Measurements from ENCODE around the gene LRRC3B.

The LRRC3B gene

DNA sequence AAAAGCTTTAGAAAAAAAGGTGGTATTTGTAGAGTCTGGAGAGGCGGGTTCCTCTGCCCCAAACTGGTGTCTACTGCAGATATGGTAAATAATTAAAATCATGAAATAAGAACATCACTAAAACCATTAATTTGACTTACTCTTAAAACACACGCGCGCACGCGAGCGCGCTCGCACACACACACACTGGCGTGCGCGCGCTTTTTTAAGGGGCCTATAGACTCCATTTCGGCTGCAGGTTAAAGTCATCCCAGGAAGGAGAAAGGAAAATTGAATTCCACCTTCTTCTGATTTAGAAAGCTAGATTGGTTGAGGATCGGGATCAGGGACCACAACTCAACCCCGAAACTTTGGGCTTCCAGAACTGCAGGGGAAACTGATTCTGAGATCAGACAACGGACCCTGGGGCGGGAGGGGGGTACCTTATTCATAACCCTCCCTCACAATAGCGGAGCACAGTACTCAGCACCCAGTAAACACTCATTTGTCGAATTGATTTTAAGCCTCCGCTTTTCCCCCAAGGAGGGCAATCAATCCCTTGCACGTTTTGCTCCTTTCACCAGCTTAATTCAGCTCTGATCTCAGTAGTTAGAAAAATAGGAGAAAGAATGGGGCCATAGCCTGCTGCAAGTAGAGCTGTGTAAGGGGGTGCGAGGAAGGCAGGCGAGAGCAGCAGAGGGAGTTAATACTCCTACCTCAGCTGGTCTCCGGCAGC, 509 bp upstream of the LRRC3B start:
- no peak for DNase-seq (ENCODE audit: low read depth)
- no peak overlapping the region for H3K4me3 ChIP-seq (replicated peaks; ENCODE audit: low read depth, low read length)
- TF ChIP-seq, protein P1, sequence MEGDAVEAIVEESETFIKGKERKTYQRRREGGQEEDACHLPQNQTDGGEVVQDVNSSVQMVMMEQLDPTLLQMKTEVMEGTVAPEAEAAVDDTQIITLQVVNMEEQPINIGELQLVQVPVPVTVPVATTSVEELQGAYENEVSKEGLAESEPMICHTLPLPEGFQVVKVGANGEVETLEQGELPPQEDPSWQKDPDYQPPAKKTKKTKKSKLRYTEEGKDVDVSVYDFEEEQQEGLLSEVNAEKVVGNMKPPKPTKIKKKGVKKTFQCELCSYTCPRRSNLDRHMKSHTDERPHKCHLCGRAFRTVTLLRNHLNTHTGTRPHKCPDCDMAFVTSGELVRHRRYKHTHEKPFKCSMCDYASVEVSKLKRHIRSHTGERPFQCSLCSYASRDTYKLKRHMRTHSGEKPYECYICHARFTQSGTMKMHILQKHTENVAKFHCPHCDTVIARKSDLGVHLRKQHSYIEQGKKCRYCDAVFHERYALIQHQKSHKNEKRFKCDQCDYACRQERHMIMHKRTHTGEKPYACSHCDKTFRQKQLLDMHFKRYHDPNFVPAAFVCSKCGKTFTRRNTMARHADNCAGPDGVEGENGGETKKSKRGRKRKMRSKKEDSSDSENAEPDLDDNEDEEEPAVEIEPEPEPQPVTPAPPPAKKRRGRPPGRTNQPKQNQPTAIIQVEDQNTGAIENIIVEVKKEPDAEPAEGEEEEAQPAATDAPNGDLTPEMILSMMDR (IDR thresholded peaks at IDR 0.05; ENCODE audit: low read length, missing control alignments), result no peak

GRCh38 chr3:26623419-26624208, 1.0 kb downstream of the LRRC3B start:
- H3K4me3 ChIP-seq (replicated peaks; ENCODE audit: low read depth, low read length), result no peak overlapping the region
- TF ChIP-seq, protein P1 (IDR thresholded peaks at IDR 0.05; ENCODE audit: low read length, missing control alignments), result no peak
- no peak for DNase-seq (ENCODE audit: low read depth)

DNA sequence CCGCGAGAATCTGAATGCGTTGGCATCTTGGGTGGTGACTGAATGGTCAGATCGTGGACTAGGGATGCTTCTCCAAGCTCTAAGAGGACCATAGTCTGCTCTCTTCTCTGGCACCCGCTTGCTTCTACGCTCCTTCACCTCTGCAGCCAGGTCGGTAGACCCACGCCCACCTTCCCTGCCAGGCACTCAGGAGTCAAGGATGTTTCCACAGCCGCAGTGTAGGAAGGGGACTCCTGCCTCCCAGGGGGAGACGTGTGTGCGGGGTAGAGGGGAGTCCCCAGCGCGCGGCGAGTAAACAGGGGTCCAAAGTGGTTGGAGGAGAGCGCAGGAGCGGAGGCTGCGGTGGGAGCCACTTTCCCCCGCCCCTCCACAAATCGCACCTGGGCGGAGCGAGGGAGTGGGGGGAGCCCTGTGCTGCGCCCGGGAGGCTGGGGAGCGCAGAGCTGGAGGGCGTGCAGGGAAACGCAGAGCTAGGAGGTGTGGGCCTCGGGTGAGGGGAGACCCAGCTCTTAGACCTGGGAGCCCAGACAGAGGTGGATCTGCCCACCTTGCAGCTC, 1.7 kb downstream of the LRRC3B start:
- TF ChIP-seq, protein P1 (IDR thresholded peaks at IDR 0.05; ENCODE audit: low read length, missing control alignments), result no peak
- H3K4me3 ChIP-seq (replicated peaks; ENCODE audit: low read depth, low read length), result no peak overlapping the region
- DNase-seq (ENCODE audit: low read depth), result no peak

DNA sequence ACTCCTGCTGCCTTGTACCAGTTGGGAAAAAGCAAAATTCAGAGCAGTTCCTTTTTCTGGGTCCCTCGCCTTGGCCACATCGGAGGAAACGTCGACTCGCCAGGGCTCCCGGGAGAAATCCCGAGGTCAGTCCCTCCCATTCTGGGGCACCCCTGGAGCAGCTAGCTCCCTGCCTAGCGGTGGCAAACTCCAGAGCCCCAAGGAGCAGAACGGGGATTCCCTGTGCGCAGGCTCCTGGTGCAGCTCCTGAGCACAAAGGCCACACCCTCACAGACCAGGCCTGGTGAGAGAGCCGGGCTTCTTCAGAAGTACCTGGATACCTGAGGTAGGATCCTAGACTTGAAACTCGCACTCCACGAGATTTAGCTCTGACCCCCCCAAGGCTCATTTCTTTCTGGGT, 2.6 kb downstream of the LRRC3B start:
- TF ChIP-seq, protein P1 (IDR thresholded peaks at IDR 0.05; ENCODE audit: low read length, missing control alignments), result no peak
- no peak overlapping the region for H3K4me3 ChIP-seq (replicated peaks; ENCODE audit: low read depth, low read length)
- DNase-seq (ENCODE audit: low read depth), result no peak

- DNase-seq (ENCODE audit: low read depth), result no peak
- TF ChIP-seq, protein P1 (IDR thresholded peaks at IDR 0.05; ENCODE audit: low read length, missing control alignments), result no peak
- no peak overlapping the region for H3K4me3 ChIP-seq (replicated peaks; ENCODE audit: low read depth, low read length)
These were observed 4.5 kb downstream of the LRRC3B start for GRCh38 chr3:26627080-26627479.

- TF ChIP-seq, protein P1 (IDR thresholded peaks at IDR 0.05; ENCODE audit: low read length, missing control alignments), result no peak
- no peak overlapping the region for H3K4me3 ChIP-seq (replicated peaks; ENCODE audit: low read depth, low read length)
- no peak for DNase-seq (ENCODE audit: low read depth)
These were observed 6.3 kb downstream of the LRRC3B start for GRCh38 chr3:26628915-26629314.
